Measurements from ENCODE around the gene VWDE. TPM values are rescaled to one million over a fixed set of nuclear protein-coding genes. Genes with fewer than 3 reads are reported as not detected.
"Not testable (repeated sequence)": the region's sequence is repeated elsewhere in the genome, so short reads cannot be mapped to it uniquely, and the experiment has no call there.

The VWDE gene
- total and polyA plus RNA-seq, 10 of the 15 experiments (the other 5 are each of a cell fraction or from before 2014, with no cell fraction given) = 0.74 to 2.1 (median 1.3) TPM

DNA sequence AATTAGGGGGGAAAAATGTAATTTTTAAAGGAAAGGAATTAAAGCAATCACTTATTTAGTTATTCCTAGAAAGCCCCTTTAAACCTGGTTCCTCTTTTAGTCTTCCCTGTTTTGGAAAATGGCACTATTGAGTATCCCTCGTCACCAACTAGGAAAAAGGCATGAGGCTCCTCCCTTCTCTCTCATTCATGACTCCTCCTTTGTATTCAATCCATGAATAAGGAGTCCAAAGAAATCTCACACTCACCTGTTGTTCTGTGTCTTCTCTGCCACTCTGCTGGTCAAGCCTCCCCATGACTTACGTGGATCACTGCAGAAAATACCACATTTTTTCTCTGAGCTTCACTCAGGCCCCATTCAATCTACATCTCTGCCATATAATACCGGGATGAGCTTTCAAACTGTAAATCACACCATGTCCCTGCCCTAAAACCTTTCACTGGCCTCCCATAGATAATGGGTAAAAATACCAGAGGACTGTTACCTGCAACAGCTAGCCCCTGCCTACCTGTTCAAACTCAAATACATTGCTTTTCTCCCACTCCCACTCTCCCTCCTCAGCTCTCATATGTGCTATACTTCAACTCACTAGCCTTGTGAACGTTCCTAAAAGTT lies 5.5 kb upstream of the VWDE start:
- Histone ChIP-seq H4K20me1 (ENCODE audit: control insufficient read depth, insufficient read depth) (no peaks in the 10 kb centered on the region), H2AFZ (ENCODE audit: control insufficient read depth, low read depth, low read length) (no peak overlapping the region), H3K4me1 (ENCODE audit: control insufficient read depth, insufficient read depth, low read length) (no peaks in the 10 kb centered on the region), H3K79me2 (ENCODE audit: control insufficient read depth, insufficient read depth, low read length) (no peaks in the 10 kb centered on the region), H3K27ac (ENCODE audit: control insufficient read depth, insufficient read depth) (no peak overlapping the region), H3K9ac (ENCODE audit: control insufficient read depth, insufficient read depth, low read length) (no peak overlapping the region), H3K4me2 (ENCODE audit: control insufficient read depth, insufficient read depth) (no peak overlapping the region), H3K36me3 (ENCODE audit: control insufficient read depth in 2 of 2, insufficient read depth in 2 of 2, low read length in 1 of 2) (no peaks in the 10 kb centered on the region), H3K4me3 (no peak overlapping the region), H3K9me3 (replicated peaks; ENCODE audit: control insufficient read depth, insufficient read depth, low read length) (no peaks in the 10 kb centered on the region), H3K27me3 (replicated peaks in 1 of 2; ENCODE audit: control insufficient read depth in 2 of 2, insufficient read depth in 2 of 2, low read length in 1 of 2) (no peaks in the 10 kb centered on the region)
- intact Hi-C loops (cut with micrococcal nuclease; ENCODE audit: unreplicated experiment) (no loop called here), in situ Hi-C loops (cut with MboI) (no loop called here)
- POLR2A ChIA-PET = no interaction called here
- SMC1A ChIA-PET (ENCODE audit: uncharacterized antibody, unreplicated experiment) = interaction anchor here (0.6 to 1.0 kb wide), 2 partner anchors 20 to 377 kb away, joined by 3 to 4 read pairs; no protein-coding TSS in a partner anchor
- DNase-seq (ENCODE audit: low read depth, low spot score) (no peak), ATAC-seq (no peak), FAIRE-seq (no peak)
- TF ChIP-seq POLR2AphosphoS2 (IDR thresholded peaks at IDR 0.05; ENCODE audit: low read depth, low read length) = no peak
- TF ChIP-seq, protein P1, sequence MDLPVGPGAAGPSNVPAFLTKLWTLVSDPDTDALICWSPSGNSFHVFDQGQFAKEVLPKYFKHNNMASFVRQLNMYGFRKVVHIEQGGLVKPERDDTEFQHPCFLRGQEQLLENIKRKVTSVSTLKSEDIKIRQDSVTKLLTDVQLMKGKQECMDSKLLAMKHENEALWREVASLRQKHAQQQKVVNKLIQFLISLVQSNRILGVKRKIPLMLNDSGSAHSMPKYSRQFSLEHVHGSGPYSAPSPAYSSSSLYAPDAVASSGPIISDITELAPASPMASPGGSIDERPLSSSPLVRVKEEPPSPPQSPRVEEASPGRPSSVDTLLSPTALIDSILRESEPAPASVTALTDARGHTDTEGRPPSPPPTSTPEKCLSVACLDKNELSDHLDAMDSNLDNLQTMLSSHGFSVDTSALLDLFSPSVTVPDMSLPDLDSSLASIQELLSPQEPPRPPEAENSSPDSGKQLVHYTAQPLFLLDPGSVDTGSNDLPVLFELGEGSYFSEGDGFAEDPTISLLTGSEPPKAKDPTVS (IDR thresholded peaks at IDR 0.05; ENCODE audit: low read depth, low read length) = no peak
- 0% methylated on average over 4 of the region's 4 CpGs for WGBS (ENCODE audit: insufficient coverage, insufficient replicate concordance, low lambda C conversion rate, missing lambda C conversion rate)
- BruUV-seq (replicated peaks) = no TSS peak
- CTCF ChIA-PET = no interaction called here
- RAD21 ChIA-PET (ENCODE audit: unreplicated experiment) = no interaction called here

DNA sequence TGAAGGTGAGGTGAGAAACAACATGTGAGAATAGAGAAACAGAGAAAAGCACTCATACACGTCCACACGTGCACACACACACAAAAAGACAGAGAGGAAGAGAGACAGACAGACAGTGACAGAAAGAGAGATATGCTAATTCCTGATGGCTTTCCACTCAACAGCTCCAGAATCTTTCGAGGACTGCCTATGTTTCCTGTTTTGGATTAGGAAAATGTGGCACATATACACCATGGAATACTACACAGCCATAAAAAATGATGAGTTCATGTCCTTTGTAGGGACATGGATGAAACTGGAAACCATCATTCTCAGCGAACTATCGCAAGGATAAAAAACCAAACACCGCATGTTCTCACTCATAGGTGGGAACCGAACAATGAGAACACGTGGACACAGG lies 4.0 kb upstream of the VWDE start:
- intact Hi-C loops (cut with micrococcal nuclease; ENCODE audit: unreplicated experiment); H2AFZ ChIP-seq (ENCODE audit: control insufficient read depth, low read depth, low read length); RAD21 ChIA-PET (ENCODE audit: unreplicated experiment); H4K20me1 ChIP-seq (ENCODE audit: control insufficient read depth, insufficient read depth); H3K27me3 ChIP-seq (replicated peaks in 1 of 2; ENCODE audit: control insufficient read depth in 2 of 2, insufficient read depth in 2 of 2, low read length in 1 of 2); POLR2A ChIA-PET; in situ Hi-C loops (cut with MboI); SMC1A ChIA-PET (ENCODE audit: uncharacterized antibody, unreplicated experiment); H3K9me3 ChIP-seq (replicated peaks; ENCODE audit: control insufficient read depth, insufficient read depth, low read length); H3K9ac ChIP-seq (ENCODE audit: control insufficient read depth, insufficient read depth, low read length); DNase-seq (ENCODE audit: low read depth, low spot score); H3K4me1 ChIP-seq (ENCODE audit: control insufficient read depth, insufficient read depth, low read length); H3K4me3 ChIP-seq; H3K4me2 ChIP-seq (ENCODE audit: control insufficient read depth, insufficient read depth); BruUV-seq (replicated peaks); CTCF ChIA-PET; H3K27ac ChIP-seq (ENCODE audit: control insufficient read depth, insufficient read depth); ATAC-seq; H3K79me2 ChIP-seq (ENCODE audit: control insufficient read depth, insufficient read depth, low read length); H3K36me3 ChIP-seq (ENCODE audit: control insufficient read depth in 2 of 2, insufficient read depth in 2 of 2, low read length in 1 of 2); FAIRE-seq: not testable (repeated sequence)
- WGBS (ENCODE audit: insufficient coverage, insufficient replicate concordance, low lambda C conversion rate, missing lambda C conversion rate) = 59% methylated on average over 8 of the region's 8 CpGs

Data from GM12878 (cell line).